HL-60 (cell line): ENCODE results near the gene APOO.

Source experiments
- DNase-seq, 2 experiments: peaks; one replicate each; pipeline ENCODE4 v3.0.0-alpha.2; 2010 to 2020; ENCODE audit warnings: low read depth in 1 of 2, low spot score in 1 of 2
- H3K27ac ChIP-seq: fragments of 250-450 bp; sonication (Bioruptor Pico); replicated peaks from 2 replicates; pipeline ENCODE4 v1.5.1; 2020; ENCODE audit warnings: mild to moderate bottlenecking, moderate library complexity
- H3K27me3 ChIP-seq: fragments of 250-450 bp; sonication (Bioruptor Pico); 2 replicates; pipeline ENCODE4 v1.5.1; 2021; ENCODE audit warnings: mild to moderate bottlenecking, moderate library complexity; ENCODE audit not compliant: insufficient read depth, poor library complexity, severe bottlenecking
- H3K4me3 ChIP-seq: replicated peaks from 2 replicates; pipeline ENCODE4 v1.5.1; 2011; ENCODE audit warnings: mild to moderate bottlenecking, control low read depth, low read length; ENCODE audit not compliant: insufficient read depth
- GABPA ChIP-seq: IDR thresholded peaks from 2 replicates; pipeline ENCODE4 v1.6.1; 2012; ENCODE audit warnings: low read depth
- POLR2AphosphoS5 ChIP-seq: IDR thresholded peaks from 2 replicates; pipeline ENCODE4 v1.6.1; 2012; ENCODE audit warnings: low read depth
- SPI1 ChIP-seq: IDR thresholded peaks from 2 replicates; pipeline ENCODE4 v1.6.1; 2012; ENCODE audit warnings: low read depth, mild to moderate bottlenecking, borderline replicate concordance
- TF ChIP-seq, protein P1 (sequence below): IDR thresholded peaks from 2 replicates; pipeline ENCODE4 v1.6.1; 2012; ENCODE audit warnings: low read depth; ENCODE audit not compliant: insufficient replicate concordance
- TF ChIP-seq, protein P2 (sequence below): IDR thresholded peaks from one replicate; pipeline ENCODE4 v1.5.1; 2011; ENCODE audit warnings: low read length, control low read depth, inconsistent platforms; ENCODE audit not compliant: insufficient read depth

The APOO gene

DNA sequence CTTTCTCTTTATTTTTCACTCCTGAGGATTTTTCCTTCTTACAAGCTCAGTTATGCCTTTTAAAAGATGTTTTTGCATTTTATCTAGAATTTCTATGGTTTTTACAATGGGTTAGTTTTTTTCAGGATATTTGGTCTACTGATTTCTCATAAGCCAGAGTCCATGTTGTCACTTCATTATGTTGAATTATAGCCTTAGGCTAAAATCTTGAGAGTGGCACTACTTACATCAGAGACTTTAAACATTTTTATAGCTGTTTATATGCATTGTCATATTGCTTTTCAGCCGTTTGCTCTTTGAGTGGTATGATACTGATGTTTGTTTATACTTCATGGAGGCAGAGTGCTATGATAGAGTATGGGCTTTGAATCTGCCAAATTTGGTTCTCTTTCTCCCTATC is 36.5 kb upstream of the APOO start:
- no peak for TF ChIP-seq POLR2AphosphoS5
- no peak for TF ChIP-seq GABPA
- no peak for TF ChIP-seq SPI1
- TF ChIP-seq, protein P1, sequence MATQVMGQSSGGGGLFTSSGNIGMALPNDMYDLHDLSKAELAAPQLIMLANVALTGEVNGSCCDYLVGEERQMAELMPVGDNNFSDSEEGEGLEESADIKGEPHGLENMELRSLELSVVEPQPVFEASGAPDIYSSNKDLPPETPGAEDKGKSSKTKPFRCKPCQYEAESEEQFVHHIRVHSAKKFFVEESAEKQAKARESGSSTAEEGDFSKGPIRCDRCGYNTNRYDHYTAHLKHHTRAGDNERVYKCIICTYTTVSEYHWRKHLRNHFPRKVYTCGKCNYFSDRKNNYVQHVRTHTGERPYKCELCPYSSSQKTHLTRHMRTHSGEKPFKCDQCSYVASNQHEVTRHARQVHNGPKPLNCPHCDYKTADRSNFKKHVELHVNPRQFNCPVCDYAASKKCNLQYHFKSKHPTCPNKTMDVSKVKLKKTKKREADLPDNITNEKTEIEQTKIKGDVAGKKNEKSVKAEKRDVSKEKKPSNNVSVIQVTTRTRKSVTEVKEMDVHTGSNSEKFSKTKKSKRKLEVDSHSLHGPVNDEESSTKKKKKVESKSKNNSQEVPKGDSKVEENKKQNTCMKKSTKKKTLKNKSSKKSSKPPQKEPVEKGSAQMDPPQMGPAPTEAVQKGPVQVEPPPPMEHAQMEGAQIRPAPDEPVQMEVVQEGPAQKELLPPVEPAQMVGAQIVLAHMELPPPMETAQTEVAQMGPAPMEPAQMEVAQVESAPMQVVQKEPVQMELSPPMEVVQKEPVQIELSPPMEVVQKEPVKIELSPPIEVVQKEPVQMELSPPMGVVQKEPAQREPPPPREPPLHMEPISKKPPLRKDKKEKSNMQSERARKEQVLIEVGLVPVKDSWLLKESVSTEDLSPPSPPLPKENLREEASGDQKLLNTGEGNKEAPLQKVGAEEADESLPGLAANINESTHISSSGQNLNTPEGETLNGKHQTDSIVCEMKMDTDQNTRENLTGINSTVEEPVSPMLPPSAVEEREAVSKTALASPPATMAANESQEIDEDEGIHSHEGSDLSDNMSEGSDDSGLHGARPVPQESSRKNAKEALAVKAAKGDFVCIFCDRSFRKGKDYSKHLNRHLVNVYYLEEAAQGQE: no peak
- TF ChIP-seq, protein P2, sequence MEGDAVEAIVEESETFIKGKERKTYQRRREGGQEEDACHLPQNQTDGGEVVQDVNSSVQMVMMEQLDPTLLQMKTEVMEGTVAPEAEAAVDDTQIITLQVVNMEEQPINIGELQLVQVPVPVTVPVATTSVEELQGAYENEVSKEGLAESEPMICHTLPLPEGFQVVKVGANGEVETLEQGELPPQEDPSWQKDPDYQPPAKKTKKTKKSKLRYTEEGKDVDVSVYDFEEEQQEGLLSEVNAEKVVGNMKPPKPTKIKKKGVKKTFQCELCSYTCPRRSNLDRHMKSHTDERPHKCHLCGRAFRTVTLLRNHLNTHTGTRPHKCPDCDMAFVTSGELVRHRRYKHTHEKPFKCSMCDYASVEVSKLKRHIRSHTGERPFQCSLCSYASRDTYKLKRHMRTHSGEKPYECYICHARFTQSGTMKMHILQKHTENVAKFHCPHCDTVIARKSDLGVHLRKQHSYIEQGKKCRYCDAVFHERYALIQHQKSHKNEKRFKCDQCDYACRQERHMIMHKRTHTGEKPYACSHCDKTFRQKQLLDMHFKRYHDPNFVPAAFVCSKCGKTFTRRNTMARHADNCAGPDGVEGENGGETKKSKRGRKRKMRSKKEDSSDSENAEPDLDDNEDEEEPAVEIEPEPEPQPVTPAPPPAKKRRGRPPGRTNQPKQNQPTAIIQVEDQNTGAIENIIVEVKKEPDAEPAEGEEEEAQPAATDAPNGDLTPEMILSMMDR: no peak
- H3K27ac ChIP-seq: no peak overlapping the region
- no peak for DNase-seq
- no peaks in the 10 kb centered on the region for H3K27me3 ChIP-seq
- H3K4me3 ChIP-seq: no peak overlapping the region

DNA sequence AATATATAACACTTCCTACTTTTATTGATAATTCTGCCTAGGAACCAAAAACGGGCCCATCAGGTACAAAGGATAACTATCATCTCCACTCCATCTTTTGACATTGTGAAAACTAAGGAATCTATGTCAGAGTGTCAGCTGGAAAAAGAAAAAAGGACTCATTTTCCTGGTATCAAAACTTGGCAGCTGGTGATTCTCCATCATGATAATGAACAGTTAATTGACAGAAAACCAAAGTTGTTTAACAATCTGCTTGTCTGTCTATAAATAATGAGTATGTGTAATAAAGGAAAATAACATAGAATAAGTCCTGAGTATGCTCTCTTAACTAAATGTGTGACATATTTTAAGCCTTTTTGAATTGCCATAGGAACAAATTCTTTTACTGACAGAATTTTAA is 31.5 kb upstream of the APOO start:
- DNase-seq: no peak
- no peak overlapping the region for H3K27ac ChIP-seq
- no peak overlapping the region for H3K4me3 ChIP-seq
- H3K27me3 ChIP-seq: no peaks in the 10 kb centered on the region
- no peak for TF ChIP-seq SPI1
- TF ChIP-seq POLR2AphosphoS5: no peak
- TF ChIP-seq, protein P1: no peak
- TF ChIP-seq, protein P2: no peak
- no peak for TF ChIP-seq GABPA

DNA sequence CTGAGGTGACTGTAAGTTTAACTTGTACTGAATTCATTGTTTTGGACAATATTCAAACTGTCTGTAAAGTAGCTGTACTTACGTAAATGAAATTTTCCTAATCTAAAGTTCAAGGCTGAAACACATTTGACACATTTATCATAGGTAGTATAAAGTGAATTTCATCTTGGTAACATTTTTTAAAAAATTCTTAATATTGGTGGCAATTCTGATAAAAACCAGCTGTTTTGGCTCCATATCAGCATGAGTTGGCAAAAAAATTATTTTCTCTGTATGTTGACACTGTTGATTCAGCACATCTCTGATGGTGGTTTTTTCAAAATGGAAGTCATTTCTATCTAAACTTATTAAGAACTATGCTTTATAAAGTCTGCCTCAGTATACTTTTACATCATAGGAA is 31.0 kb upstream of the APOO start:
- TF ChIP-seq SPI1: no peak
- TF ChIP-seq POLR2AphosphoS5: no peak
- TF ChIP-seq, protein P1: no peak
- no peak for TF ChIP-seq GABPA
- TF ChIP-seq, protein P2: no peak
- H3K27ac ChIP-seq: no peak overlapping the region
- H3K4me3 ChIP-seq: no peak overlapping the region
- no peak for DNase-seq
- no peaks in the 10 kb centered on the region for H3K27me3 ChIP-seq
